Gastrocnemius medialis (tissue), 4 donors: ENCODE measurements around the gene KLF16. TPM values are rescaled to one million over a fixed set of nuclear protein-coding genes. Genes with fewer than 3 reads are reported as not detected.

Experiments used
- ATAC-seq, 2 donors: fragments of 150-250 bp; one replicate each; pipeline ENCODE4 v1.9.1; 2016
- DNase-seq, 2 donors: peaks; one replicate each; pipeline ENCODE4 v3.0.0-alpha.2; 2019
- H3K27ac ChIP-seq, 4 donors: fragments of 200-600 bp; sonication (generic); 1 replicate in 1 of 4; 2 replicates in 3 of 4; pipeline ENCODE4 v1.5.1; 2016 to 2018; ENCODE audit warnings: mild to moderate bottlenecking in 2 of 4, moderate library complexity in 1 of 4
- H3K27me3 ChIP-seq, 3 donors: fragments of 200-600 bp; sonication (generic) in 2 of 3; 1 replicate in 1 of 3; 2 replicates in 2 of 3; pipeline versions ENCODE4 v1.5.1 to v1.6.0; 2016 to 2019; ENCODE audit warnings: mild to moderate bottlenecking in 1 of 3, moderate library complexity in 1 of 3
- H3K36me3 ChIP-seq, 2 donors: fragments of 200-600 bp; sonication (generic) in 1 of 2; one replicate each; pipeline ENCODE4 v1.5.1; 2017 to 2018
- H3K4me1 ChIP-seq, 2 donors: fragments of 200-600 bp; sonication (generic) in 1 of 2; one replicate each; pipeline ENCODE4 v1.5.1; 2016 to 2017; ENCODE audit warnings: mild to moderate bottlenecking in 2 of 2
- H3K4me3 ChIP-seq, 4 donors: fragments of 200-600 bp; sonication (generic) in 3 of 4; 1 replicate in 1 of 4; 2 replicates in 3 of 4; pipeline ENCODE4 v1.5.1; 2016 to 2019; ENCODE audit warnings: mild to moderate bottlenecking in 2 of 4
- H3K9me3 ChIP-seq, 3 donors: fragments of 200-600 bp; sonication (generic) in 2 of 3; 1 replicate in 1 of 3; 2 replicates in 2 of 3; pipeline ENCODE4 v1.5.1; 2016 to 2019
- CTCF ChIP-seq, 5 experiments: fragments of 450-650 bp in 3 of 5; fragments of 200-600 bp in 2 of 5; sonication (generic) in 2 of 5; IDR thresholded peaks in 4 of 5; conservative IDR thresholded peaks in 1 of 5; 1 replicate in 4 of 5; 2 replicates in 1 of 5; pipeline ENCODE4 v1.5.1; 2016 to 2019; ENCODE audit warnings: antibody characterized with exemption in 5 of 5, mild to moderate bottlenecking in 3 of 5, moderate library complexity in 3 of 5
- POLR2A ChIP-seq, 2 donors: fragments of 450-650 bp; IDR thresholded peaks; one replicate each; pipeline ENCODE4 v1.6.1; 2017; ENCODE audit warnings: antibody characterized with exemption in 2 of 2, mild to moderate bottlenecking in 2 of 2, moderate library complexity in 2 of 2
- in situ Hi-C, 4 donors: fragments of 200-750 bp; cut with MboI; loops; one replicate each; pipeline versions ENCODE4 v1.15.0 to v1.8.0; 2017; ENCODE audit warnings: low sequenced_read_pairs in 4 of 4
- intact Hi-C: fragments of 100-400 bp; cut with DNase I; formaldehyde crosslinking; loops from one replicate; pipeline ENCODE4 v1.15.1; 2023; ENCODE audit warnings: low total_unique reads
- total RNA-seq, 4 donors: library from RNA; depleted of rRNA; stranded (reverse); fragments of >200 nt; gene quantifications; one replicate each; pipeline versions ENCODE4 v1.1.0 to v1.2.3, GENCODE V29; 2016

KLF16 gene
- total RNA-seq, 4 donors from 2014 or later = 0.58 to 4.0 (median 1.4) TPM

DNA sequence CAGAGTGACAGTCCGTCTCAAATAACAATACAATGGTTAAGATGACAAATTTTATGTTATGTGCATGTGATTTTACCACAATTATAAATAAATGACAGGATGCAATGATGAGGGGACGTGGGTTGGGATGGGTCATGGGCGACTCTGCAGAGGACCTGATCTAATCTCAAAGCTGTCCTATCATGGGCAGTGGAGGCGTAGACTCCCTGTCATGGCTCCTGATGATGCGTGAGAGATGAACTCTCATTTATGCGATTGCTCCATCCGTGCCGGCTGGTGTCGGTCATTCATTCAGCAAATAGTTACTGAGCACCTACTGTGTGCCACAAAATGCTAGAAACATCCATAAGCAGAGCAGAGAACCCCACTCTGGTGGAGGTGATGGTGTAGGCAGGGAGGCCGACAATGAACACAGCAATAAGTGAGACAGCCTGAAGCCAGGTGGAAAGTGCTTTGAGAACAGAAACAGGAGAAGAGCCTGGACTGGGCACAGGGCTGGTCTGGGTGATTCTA lies 13.4 kb downstream of the KLF16 start:
- ATAC-seq = no peak
- no peak for DNase-seq
- H3K4me1 ChIP-seq = peaks cover 28% of the 10 kb centered on the region in 2 donors
- no peak overlapping the region for H3K4me3 ChIP-seq
- H3K27ac ChIP-seq = no peak overlapping the region
- H3K36me3 ChIP-seq = no peaks in the 10 kb centered on the region
- no peak for TF ChIP-seq POLR2A (IDR thresholded peaks at IDR 0.05)
- no peak for TF ChIP-seq CTCF (IDR thresholded peaks at IDR 0.05 in 4 of 5, conservative IDR thresholded peaks at IDR 0.05 in 1 of 5)
- intact Hi-C loops (no loop called here), in situ Hi-C loops (no loop called here)
- H3K9me3 ChIP-seq = no peaks in the 10 kb centered on the region
- peaks cover 0 to 3% (median 0%) of the 10 kb centered on the region in 3 donors for H3K27me3 ChIP-seq

- Histone ChIP-seq H3K36me3 (no peaks in the 10 kb centered on the region), H3K27me3 (peaks cover 0 to 3% (median 0%) of the 10 kb centered on the region in 3 donors), H3K9me3 (no peaks in the 10 kb centered on the region), H3K4me3 (no peak overlapping the region), H3K27ac (peak overlapping the region; percentile 92 to 100 (median 98)), H3K4me1 (peaks cover 34 to 36% of the 10 kb centered on the region in 2 donors)
- ATAC-seq (no peak), DNase-seq (no peak)
- in situ Hi-C loops = no loop called here
- intact Hi-C loops = no loop called here
- no peak for TF ChIP-seq POLR2A (IDR thresholded peaks at IDR 0.05)
- no peak for TF ChIP-seq CTCF (IDR thresholded peaks at IDR 0.05 in 4 of 5, conservative IDR thresholded peaks at IDR 0.05 in 1 of 5)
Measured at GRCh38 chr19:1849132-1849474, 14.3 kb downstream of the KLF16 start.

DNA sequence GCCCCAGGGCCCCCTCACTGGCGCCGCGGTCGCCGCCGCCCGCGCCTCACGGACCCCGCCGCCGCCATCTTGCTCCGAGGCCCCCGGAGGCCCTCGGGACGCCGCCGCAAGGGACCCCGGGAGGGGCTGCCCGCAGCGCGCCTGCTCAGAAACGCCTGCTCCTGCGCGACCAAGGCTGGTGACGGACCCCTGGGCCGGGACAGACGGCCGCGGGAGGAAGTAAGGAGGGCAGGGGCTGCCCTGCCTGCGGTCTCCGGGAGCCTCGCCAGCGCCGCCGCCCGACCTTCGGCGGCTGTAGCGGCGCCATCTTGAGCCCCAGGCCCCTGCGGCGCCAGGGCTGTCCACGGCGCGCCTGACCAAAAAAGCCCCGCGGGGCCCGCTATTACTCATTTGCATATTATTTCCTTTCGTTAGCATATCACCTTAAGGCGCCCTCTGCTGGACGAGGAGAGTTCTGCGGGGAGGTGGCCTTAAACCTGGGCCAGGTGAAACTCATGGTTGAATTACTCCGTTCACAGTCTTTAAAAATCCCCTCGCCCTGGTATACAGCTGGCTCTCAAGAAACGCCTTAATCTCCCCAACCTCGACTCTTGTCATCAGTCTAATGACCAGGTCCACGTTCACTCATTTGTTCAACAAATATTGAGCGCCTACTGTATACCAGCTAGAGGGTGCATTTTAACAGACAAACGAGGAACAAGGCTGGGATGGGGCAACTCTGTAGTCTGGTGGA lies 14.8 kb downstream of the KLF16 start, which contains the start of gene REXO1:
Gene REXO1 (minus strand): TSS at position 85 of the 733 bp plus-strand sequence. CDS start 125 bp downstream, outside the sequence.
- ATAC-seq = peak; percentile 95 to 96
- DNase-seq = peak; percentile 85 to 95
- Histone ChIP-seq H3K36me3 (no peaks in the 10 kb centered on the region), H3K9me3 (no peaks in the 10 kb centered on the region), H3K27me3 (peaks cover 0 to 3% (median 0%) of the 10 kb centered on the region in 3 donors), H3K4me1 (peaks cover 39 to 41% of the 10 kb centered on the region in 2 donors), H3K27ac (peak within 1 kb of the TSS; percentile 92 to 100 (median 98)), H3K4me3 (peak within 1 kb of the TSS; percentile 80 to 100 (median 96))
- in situ Hi-C loops = no loop called here
- intact Hi-C loops = loop anchor here (1.0 kb wide), 1 partner anchor 15 kb away; the partner anchor contains the start of gene KLF16
- TF ChIP-seq CTCF (IDR thresholded peaks at IDR 0.05 in 4 of 5, conservative IDR thresholded peaks at IDR 0.05 in 1 of 5) = peak; percentile 89 to 95 (median 92)
- peak; percentile 73 to 85 for TF ChIP-seq POLR2A (IDR thresholded peaks at IDR 0.05)

DNA sequence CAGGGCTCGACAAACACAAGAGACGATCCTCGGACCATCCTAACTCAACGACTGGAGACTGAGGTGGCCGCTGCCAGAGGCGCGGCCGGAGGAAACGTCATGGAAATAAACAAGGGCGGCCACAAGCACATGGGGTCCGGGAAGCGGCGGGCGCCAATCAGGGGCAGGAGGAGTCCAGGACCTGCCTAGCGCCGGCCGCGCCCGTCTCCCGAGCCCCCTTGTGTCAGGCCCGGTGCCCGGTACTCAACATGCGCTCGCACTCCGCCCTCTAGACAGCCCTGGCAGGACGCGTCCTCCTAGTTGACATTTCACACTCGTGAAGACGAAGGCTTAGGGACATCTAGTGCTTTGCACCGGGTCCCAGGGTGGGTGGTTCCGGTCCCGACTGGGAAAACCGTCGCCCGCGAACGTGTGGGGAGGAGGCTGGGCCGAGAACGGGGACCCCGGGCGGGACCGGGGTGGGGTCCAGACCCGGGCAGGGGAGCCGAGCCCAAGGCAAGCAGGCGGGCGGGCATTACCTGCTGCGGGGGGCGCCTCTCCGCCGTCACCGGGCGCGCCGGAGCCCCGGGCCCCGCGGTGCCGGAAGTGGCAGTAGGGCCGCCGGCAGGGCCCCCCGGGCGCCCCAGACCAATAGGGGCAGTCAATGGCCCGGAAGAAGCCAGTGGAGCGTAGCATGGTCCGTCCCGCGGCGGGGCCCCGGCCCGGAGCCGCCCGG lies 15.5 kb downstream of the KLF16 start:
- Histone ChIP-seq H3K27me3 (peaks cover 0 to 3% (median 0%) of the 10 kb centered on the region in 3 donors), H3K36me3 (no peaks in the 10 kb centered on the region), H3K9me3 (no peaks in the 10 kb centered on the region), H3K4me3 (peak overlapping the region; percentile 80 to 100 (median 96)), H3K4me1 (peaks cover 42 to 48% of the 10 kb centered on the region in 2 donors), H3K27ac (peak overlapping the region; percentile 92 to 100 (median 98))
- intact Hi-C loops = loop anchor here (1.0 kb wide), 1 partner anchor 15 kb away; the partner anchor contains the start of gene KLF16
- DNase-seq (no peak), ATAC-seq (peak; percentile 26 to 35)
- in situ Hi-C loops = no loop called here
- TF ChIP-seq POLR2A (IDR thresholded peaks at IDR 0.05) = no peak
- no peak for TF ChIP-seq CTCF (IDR thresholded peaks at IDR 0.05 in 4 of 5, conservative IDR thresholded peaks at IDR 0.05 in 1 of 5)
